DMS153 treated with DMSO at 0.1 percent for 48 hours (cell line): Measurements from ENCODE around the gene PEX11G.

Experiments used
- DNase-seq: peaks from one replicate; lab custom pipeline; 2025; ENCODE audit not compliant: unreplicated experiment; lab: John Stamatoyannopoulos, UW

Gene PEX11G

DNA sequence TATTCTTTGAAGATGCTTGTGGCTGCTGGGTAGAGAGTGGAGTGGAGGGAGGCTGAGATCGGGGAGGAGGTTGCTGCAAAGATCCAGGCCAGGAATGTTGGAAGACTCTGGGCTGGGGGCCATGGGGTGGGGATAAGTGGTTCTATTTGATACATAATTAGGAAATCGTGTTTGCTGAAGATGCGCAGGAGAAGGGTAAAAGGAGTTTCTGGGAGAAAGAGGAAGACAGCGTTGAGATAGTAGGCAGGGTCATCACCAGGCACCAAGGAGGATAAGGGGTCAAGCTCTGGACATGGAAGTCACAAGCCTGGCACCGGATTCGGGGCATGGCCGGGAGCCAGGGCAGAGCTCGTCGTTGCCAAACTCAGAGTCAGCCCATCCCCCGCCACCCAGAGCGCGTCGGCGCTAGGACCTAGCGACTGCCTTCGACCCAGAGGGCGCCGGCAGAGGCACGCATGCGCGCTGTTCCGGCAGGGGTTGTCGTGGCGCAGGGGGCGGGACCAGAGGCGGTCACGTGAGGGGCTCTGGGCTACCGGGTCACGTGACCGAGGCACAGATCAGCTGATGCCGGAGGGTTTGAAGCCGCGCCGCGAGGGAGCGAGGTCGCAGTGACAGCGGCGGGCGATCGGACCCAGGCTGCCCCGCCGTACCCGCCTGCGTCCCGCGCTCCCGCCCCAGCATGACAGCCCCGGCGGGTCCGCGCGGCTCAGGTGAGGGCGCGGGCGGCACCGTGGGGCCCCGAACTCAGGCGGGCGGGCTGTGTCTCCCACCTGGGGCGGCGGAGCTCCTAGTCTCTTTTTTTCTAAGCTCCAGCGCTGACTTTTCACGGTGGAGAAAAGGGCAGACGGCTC lies 33.5 kb upstream of the PEX11G start, which contains the start of gene MCOLN1:
MCOLN1 (plus strand) TSS at position 553 of the 851 bp plus-strand sequence; CDS start at position 680, 127 bp downstream.
- peak; percentile 91 for DNase-seq

DNA sequence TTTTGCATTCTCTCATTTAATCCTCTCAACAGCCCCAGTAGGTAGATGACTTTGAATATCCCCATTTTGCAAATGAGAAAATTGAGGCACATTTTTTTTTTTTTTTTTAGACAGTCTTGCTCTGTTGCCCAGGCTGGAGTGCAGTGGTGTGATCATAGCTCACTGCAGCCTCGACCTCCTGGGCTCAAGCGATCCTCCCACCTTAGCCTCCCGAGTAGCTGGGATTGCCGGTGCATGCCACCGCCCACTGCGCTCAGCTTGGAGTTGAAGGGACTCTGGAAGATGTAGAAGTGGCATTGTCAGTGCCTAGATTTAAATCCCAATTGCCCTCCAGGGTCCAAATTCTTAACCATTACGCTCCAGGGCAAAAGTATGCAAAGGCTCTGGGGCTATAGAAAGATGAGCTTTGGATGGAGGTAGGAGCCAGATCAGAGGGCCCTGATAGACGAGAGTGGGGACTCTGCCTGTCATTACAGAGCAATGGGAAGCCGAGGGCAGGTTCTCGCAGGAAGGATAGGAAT lies 32.8 kb upstream of the PEX11G start:
- no peak for DNase-seq

DNA sequence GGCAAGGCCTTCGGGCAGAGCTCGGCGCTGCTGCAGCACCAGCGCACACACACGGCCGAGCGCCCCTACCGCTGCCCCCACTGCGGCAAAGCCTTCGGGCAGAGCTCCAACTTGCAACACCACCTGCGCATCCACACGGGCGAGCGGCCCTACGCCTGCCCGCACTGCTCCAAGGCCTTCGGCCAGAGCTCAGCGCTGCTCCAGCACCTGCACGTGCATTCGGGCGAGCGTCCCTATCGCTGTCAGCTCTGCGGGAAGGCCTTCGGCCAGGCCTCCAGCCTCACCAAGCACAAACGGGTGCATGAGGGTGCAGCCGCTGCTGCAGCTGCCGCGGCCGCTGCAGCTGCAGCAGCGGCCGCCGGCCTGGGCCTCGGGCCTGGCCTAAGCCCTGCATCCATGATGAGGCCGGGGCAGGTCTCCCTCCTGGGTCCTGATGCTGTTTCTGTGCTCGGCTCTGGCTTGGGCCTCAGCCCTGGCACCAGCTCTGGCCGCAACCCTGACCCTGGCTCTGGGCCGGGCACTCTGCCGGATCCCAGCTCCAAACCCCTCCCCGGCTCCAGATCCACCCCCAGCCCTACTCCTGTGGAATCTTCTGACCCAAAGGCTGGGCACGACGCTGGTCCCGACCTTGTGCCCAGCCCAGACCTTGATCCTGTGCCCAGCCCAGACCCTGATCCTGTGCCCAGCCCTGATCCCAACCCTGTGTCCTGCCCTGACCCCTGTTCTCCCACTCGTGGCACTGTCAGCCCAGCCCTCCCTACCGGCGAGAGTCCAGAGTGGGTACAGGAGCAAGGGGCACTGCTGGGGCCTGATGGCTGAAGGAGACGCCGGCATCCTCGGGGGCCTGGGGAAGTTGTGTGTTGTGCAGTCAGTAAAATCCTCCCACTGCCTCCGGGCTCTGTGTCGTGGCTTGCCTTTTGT lies 31.6 kb upstream of the PEX11G start:
- no peak for DNase-seq

DNA sequence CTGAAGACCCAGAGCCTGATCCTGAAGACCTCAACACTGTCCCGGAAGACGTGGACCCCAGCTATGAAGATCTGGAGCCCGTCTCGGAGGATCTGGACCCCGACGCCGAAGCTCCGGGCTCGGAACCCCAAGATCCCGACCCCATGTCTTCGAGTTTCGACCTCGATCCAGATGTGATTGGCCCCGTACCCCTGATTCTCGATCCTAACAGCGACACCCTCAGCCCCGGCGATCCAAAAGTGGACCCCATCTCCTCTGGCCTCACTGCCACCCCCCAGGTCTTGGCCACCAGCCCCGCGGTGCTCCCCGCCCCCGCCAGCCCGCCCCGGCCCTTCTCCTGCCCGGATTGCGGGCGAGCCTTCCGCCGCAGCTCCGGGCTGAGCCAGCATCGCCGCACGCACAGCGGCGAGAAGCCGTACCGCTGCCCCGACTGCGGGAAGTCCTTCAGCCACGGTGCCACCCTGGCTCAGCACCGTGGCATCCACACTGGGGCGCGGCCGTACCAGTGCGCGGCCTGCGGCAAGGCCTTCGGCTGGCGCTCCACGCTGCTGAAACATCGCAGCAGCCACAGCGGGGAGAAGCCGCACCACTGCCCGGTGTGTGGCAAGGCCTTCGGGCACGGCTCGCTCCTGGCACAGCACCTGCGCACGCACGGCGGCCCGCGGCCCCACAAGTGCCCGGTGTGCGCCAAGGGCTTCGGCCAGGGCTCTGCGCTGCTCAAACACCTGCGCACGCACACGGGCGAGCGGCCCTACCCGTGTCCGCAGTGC lies 30.7 kb upstream of the PEX11G start:
- no peak for DNase-seq

DNA sequence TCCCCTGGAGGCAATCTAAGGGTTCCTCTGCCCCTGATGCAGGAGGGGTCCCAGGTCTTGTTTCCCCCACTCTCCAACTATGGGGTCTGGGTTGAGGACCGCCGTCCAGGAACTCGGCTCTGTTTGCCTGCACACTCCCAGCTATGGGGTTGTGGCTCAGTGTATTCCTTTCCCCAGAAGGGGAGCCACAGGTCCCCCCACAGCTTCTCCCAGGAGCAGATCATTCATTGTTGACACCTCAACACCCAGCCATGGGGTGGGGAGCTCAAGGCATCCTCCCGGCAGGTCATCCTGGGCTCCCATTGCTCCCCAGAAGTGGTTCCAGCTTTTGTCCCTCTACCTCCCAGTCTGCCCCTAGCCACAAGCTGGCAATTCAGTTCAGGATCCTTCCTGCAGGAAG lies 28.0 kb upstream of the PEX11G start:
- DNase-seq: no peak

DNA sequence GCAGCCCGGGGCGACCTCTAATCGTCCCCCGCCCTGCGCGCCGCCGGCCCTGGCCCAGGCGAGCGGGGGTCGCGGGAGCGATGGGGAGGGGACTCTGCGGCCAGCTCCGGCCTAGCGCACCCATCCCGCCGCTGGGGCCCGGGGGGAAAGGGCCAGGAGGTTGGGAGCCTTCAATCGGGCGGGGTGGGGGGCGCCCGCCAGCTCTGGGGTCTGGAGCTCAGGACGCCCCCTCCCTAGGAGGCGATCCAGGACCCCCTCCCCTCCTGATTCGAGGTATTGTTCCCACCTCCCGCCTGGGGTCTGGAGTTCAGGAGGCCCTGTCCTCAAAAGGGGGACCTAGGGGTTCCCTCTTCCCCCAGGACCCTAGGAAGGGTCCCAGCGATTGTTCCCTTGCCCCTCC lies 27.5 kb upstream of the PEX11G start:
- DNase-seq: no peak

DNA sequence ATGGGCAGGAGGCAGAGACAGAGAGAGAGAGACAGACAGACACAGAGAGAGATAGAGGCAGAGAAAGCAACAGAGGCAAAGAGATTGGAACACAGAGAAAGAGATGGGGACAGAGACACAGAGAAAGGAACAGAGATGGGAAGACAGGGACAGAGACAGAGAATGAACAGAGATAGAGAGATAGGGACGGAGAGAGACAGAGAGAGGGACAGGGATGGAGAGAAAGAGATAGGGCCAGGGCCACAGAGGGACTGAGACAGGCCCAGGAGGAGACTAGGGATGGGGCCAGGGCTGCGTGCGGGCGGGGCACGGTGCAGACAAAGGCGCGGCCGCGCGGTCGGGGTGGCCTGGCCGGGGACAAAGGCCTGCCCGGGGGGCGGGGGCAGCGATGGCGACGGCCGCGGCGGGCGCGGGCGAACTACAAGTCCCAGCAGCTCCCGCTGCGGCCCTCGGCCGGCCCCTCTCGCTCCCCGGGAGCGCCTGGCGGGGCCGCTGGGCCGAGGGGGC lies 26.9 kb upstream of the PEX11G start, which contains the start of gene ZNF358:
ZNF358 (plus strand) TSS at position 459 of the 507 bp plus-strand sequence. CDS start 3,140 bp downstream, outside the sequence.
- peak; percentile 30 for DNase-seq

DNA sequence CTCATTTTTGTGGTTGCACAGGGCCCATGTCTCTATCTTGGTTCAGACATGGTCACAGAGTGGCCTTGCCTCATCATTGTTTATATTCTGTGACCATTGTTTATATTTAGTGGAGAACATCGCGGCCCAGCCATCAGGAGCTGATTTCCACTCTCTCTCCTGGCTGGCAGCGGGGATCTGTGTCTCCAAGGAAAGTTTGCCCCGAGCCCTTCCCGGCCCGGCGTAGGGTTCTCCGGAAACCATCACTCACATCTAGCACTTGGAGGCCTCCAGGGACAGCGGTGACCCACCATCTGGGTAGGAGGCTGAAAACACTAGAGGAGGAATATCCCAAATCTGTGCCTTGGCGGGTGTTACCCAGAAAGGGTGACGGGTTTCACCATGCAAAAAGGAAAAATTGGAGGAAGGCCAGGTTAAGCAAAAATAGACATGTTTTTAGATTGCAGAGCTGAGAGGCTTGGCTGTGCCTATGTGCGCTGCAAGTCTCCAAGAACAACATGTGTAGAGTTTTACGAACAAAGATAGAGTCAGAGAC lies 26.3 kb upstream of the PEX11G start:
- no peak for DNase-seq

DNA sequence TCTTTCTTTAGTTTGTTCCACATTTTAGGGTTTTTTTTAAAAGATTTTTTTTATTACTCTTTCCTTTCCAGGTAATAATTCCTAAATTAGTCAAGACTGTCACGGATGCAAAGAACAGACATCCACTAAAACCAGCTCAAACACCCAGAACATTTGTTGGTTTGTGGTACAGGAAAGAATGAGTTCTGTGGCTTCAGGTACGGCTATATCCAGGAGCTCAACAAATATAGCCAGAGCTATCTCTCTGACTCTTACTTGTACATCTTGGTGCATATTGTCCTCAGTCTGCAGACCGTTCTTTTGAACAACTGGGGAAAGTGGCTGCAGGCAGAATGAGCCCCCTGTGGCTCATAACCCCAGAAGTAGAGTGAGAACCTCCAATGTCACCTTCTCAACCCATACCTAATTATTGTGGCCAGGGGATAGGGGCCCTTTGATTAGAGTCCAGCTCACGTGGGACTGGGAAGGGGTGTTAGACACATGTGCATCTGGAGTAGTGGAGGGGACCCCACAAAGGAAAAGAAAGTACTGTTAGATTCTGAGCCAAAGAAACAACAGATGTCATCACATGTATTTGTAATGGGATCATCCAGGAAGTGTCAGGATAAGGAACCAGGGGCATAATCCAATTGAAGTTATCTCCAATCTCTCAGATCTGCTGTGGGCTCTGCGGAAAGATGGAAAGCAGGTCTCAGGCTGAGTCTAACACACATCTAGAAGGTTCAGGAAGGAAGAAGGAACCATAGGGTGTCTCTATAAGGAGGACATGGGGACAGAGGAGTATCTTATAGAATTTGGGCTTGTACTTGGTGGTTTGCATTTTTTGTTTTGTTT lies 25.2 kb upstream of the PEX11G start:
- DNase-seq: no peak

DNA sequence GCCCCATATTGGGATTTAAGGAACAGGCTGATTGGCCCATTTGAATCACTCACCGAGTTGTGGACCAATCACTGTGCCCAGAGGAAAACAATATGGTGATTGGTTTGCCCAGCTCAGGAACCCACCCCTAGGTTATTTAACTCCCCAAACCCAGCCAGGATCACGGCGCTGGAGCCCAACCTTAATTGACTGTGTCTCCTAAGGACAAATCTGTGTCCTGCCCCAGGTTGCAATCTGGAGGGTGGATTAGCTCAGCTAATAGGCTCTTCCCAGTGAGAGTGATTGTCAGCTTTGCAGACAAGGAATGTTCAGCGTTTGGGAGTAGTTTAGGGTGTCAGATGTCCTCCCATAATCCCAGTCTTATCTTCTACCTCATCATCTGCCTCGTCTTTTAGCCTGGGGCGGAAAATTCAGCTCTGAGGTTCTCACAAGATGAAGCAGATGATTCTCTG lies 23.6 kb upstream of the PEX11G start:
- DNase-seq: no peak

DNA sequence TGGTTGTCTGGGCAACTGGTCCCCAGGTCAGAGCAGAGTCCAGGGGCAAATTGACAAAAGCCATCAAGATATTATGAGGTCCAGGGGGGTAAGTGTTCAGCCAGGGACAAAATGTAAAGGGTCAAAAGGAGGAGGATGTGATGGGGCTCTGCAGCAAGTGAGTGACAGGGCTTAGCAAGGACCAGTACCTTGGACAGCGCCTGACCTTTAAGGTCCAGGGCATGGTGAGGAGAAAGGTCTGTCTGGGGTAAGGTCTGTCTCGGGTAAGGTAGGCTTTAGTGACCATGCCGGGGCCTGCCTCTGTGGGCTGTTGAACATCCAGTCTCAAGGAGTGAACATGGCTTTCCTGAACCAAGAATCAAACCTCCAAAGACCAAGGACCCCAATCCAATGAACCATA lies 20.8 kb upstream of the PEX11G start:
- DNase-seq: no peak

DNA sequence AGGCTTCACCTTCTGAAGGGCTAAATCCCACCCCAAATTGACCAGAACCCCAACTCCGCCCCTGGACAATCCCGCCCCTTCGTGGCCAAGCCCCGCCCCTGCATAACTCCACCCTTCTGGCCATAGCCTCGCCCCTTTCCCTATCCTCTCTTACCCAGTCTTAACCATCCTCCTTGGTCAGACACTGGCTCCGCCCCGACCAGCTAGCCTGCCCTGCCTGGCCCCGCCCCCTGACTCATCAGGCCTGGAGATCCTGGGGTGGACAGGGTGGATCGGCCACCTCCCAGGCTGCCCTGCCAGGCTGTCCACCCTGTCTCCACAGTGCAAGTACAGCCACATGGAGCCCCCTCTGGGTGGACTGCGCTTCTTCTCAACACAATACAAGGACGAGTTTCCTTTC lies 19.0 kb upstream of the PEX11G start:
- no peak for DNase-seq

DNA sequence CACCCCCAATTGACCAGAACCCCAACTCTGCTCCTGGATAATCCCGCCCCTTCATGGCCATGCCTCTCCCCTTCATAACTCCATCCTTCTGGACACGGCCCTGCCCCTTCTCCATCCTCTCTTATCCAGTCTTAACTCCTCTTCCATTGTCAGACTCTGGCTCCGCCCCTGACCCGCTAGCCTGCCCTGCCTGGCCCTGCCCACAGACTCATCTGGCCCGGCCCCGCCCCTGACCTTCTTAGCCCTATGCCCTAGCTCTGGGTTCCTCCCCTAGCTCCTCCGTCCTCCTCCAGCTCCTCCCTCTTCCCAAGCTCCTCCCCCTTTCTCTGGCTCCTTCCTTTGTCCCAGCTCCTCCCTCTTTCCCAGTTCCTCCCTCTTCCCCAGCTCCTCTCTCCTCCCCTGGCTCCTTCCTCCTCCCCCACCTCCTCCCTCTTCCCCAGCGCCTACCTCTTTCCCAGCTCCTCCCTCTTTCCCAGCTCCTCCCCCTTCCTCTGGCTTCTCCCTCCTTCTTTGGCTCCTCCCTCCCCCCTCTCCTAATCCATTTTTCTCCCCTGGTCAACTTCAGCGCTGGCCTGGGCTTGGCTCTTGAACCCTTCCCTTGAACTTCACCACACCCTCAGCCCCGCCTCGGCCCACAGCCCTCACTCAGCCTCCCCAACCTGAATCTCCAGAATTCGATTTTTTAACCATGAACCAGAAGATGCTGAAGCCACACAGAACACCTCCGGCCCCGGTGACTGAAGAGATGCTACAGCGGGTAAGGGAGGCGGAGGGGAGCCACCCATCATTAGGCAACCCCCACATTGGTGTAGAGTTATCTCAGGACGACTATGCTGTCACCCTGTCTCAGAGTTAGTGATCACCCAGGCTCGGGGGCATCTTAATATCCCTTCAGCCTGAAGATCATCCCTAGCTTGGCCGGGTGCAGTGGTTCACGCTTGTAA lies 17.8 kb upstream of the PEX11G start:
- DNase-seq: peak; percentile 92

DNA sequence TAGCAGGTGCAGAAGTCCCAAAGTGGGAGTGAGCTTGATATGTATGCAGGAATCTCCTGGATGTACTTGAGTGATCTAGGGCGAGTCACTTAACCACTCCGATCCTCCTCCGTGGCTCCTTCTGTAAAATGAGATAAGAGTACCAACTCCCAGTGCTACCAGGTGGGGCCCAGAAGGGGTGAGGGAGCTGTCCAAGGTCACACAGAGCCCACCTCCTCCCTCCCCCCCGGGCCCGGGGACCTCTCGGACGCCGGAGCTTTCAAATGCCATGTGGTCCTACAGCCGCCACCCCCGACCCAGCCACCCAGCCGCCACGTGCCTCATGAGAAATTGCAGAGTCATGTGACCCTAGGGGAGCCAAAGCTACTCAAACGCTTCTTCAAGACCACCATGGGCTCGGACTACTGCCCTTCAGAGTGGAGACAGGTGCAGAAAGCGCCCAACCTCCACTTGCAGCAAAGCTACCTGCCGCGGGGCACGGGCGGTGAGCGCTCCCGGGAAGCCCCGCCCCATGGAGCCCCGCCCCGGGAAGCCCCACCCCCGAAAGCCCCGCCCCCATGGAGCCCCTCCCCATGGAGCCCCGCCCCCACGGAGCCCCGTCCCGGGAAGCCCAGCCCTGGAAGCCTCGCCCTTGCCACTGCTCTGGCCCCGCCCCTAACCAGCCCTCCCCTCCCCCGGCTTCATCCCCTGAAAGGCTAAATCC lies 17.0 kb upstream of the PEX11G start:
- peak; percentile 84 for DNase-seq

DNA sequence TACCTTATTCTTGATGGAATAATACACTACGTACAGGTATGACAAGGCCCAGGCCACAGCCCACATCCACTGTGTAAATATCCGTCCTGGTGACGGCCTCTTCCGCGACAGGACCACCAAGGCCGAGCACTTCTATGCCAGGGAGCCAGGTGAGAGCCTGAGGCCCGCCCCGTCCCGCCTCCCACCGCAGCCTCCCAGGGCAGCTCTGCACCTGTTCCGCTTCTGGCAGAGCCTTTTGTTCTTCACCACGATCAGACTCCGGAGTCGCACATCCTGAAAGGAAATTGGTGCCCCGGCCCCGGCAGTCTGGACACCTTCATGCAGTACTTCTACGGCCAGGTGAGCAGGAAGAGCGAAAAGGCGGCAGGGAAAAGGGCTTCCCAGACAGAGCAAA lies 16.4 kb upstream of the PEX11G start:
- peak; percentile 33 for DNase-seq

DNA sequence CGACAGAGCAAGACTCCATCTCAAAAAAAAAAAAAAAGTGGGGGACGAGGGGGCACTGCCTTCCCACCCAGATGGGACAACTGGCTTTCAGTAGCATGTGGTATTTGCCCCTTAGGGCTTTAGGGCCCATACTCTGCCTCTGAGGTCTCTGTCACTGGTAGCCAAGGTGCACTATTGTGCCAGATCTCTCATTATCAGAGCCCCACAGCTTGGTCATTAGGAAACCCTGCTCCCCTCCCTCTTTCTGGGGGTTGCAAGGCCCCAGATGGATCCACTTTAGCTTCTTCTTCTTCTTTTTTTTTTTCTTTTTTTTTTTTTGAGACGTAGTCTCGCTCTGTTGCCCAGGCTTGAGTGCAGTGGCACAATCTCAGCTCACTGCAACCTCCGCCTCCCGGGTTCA lies 15.8 kb upstream of the PEX11G start:
- no peak for DNase-seq

DNA sequence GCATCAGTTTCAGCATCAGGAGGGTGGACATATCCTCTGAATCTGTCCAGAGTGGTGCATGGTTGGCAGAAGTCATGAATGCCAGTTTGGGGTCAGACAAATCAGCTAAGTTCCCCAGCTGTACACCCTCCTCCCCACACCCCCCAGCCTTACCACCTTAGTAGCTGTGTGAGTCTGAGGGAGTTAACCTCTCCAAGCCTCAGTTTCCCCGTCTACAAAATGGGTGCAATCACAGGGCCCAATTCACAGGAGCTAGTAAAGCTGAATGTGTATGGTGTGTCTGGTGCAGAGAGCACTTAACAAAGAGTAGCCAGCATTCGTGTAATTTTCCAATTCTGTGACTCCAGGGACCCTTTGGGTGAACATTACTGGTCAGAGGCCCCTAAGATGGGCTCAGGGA lies 13.7 kb upstream of the PEX11G start:
- no peak for DNase-seq
